ENCODE data around the gene CHAD. TPM values are rescaled to one million over a fixed set of nuclear protein-coding genes. Genes with fewer than 3 reads are reported as not detected.

Gene CHAD
- total and polyA plus RNA-seq, 2 of the 13 experiments (the other 11 are each of a cell fraction or from before 2014, with no cell fraction given), result 1.4 TPM; not detected in 1

DNA sequence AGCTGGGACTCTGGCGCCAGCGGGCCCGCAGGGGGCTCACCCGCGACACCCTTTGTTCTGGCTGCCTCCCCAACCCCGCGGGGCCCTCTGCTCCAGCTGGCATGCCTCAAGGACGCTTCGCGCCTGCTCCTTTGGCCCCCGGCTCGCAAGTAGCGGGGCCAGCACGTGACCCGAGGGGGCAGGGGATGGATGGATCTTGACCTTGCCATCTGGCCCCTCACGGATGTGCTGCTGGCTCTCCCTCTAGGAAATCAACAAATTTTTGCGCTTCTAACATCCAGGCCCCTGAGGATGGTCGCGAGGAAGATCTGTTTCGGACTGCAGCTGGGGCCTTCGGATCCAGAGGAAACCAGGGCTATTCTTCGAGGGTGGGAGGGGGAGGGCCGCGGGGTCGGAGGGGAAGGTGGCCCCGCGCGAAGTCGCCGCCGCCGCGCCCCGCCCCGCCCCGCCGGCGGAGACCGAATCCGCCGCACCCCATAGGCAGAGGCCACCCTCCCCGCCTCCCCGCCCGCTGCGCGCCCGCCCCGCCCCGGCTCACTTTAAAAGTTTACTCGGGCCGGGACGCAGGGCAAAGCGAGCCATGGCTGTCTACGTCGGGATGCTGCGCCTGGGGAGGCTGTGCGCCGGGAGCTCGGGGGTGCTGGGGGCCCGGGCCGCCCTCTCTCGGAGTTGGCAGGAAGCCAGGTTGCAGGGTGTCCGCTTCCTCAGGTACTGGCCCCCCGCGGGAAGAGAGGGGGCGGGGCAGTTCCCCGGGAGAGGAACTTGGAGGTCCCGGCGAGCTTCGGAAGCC is 42.8 kb downstream of the CHAD start, which contains the start of gene ACSF2 (continued):
- TF ChIP-seq EP300 (IDR thresholded peaks at IDR 0.05; ENCODE audit: low read depth in 2 of 2, low read length in 2 of 2) (0 out of 4 replicates have a peak, but pooled peaks of 1 of the 2 experiments have one; percentile 13), EP300 (CRISPR knock-in tag; IDR thresholded peaks at IDR 0.05; ENCODE audit: borderline replicate concordance) (0 out of 2 replicates have a peak, but pooled peaks have one; percentile 21), TOE1 (CRISPR knock-in tag; IDR thresholded peaks at IDR 0.05) (no peak), ELF3 (CRISPR knock-in tag; IDR thresholded peaks at IDR 0.05) (no peak), ZNF773 (CRISPR knock-in tag; IDR thresholded peaks at IDR 0.05; ENCODE audit: borderline replicate concordance) (no peak), TBX3 (IDR thresholded peaks at IDR 0.05; ENCODE audit: borderline replicate concordance) (no peak), NR1H2 (CRISPR knock-in tag; IDR thresholded peaks at IDR 0.05; ENCODE audit: borderline replicate concordance, low read depth) (no peak), CHCHD3 (CRISPR knock-in tag; IDR thresholded peaks at IDR 0.05) (no peak), SNAI1 (CRISPR knock-in tag; IDR thresholded peaks at IDR 0.05; ENCODE audit: borderline replicate concordance) (0 out of 2 replicates have a peak, but pooled peaks have one; percentile 59), PHF8 (CRISPR knock-in tag; IDR thresholded peaks at IDR 0.05) (peak; percentile 57; the same call in 1 of the 2 replicates), NFKBIZ (CRISPR knock-in tag; IDR thresholded peaks at IDR 0.05) (no peak), ZNF232 (CRISPR knock-in tag; IDR thresholded peaks at IDR 0.05; ENCODE audit: borderline replicate concordance) (no peak), FOXK1 (CRISPR knock-in tag; IDR thresholded peaks at IDR 0.05; ENCODE audit: borderline replicate concordance, low read depth) (peak; percentile 19; the same call in 1 of the 2 replicates), CCAR2 (optimal IDR thresholded peaks at IDR 0.05; ENCODE audit: low read depth, low read length) (no peak), KLF16 (CRISPR knock-in tag; IDR thresholded peaks at IDR 0.05) (peak in 1 of 2 experiments; percentile 70; a peak in 2 of 4 replicates), KDM5B (CRISPR knock-in tag; IDR thresholded peaks at IDR 0.05; ENCODE audit: borderline replicate concordance) (peak; percentile 74; the same call in 1 of the 2 replicates), PRPF4 (IDR thresholded peaks at IDR 0.05; ENCODE audit: low read depth, low read length, poor library complexity, severe bottlenecking) (no peak), SOX5 (CRISPR knock-in tag; IDR thresholded peaks at IDR 0.05; ENCODE audit: borderline replicate concordance) (peak; percentile 11), ZNF780A (CRISPR knock-in tag; IDR thresholded peaks at IDR 0.05) (no peak), RAD51 (IDR thresholded peaks at IDR 0.05; ENCODE audit: borderline replicate concordance) (no peak), ZNF205 (CRISPR knock-in tag; IDR thresholded peaks at IDR 0.05) (peak; percentile 42; the same call in 1 of the 2 replicates), KAT8 (CRISPR knock-in tag; IDR thresholded peaks at IDR 0.05) (peak; percentile 54), ZNF207 (IDR thresholded peaks at IDR 0.05; ENCODE audit: borderline replicate concordance) (no peak)
- TF ChIP-seq, protein P1, sequence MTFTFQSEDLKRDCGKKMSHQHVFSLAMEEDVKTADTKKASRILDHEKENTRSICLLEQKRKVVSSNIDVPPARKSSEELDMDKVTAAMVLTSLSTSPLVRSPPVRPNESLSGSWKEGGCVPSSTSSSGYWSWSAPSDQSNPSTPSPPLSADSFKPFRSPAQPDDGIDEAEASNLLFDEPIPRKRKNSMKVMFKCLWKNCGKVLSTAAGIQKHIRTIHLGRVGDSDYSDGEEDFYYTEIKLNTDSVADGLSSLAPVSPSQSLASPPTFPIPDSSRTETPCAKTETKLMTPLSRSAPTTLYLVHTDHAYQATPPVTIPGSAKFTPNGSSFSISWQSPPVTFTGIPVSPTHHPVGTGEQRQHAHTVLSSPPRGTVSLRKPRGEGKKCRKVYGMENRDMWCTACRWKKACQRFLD (CRISPR knock-in tag; IDR thresholded peaks at IDR 0.05; ENCODE audit: borderline replicate concordance), result no peak
- TF ChIP-seq, protein P2, sequence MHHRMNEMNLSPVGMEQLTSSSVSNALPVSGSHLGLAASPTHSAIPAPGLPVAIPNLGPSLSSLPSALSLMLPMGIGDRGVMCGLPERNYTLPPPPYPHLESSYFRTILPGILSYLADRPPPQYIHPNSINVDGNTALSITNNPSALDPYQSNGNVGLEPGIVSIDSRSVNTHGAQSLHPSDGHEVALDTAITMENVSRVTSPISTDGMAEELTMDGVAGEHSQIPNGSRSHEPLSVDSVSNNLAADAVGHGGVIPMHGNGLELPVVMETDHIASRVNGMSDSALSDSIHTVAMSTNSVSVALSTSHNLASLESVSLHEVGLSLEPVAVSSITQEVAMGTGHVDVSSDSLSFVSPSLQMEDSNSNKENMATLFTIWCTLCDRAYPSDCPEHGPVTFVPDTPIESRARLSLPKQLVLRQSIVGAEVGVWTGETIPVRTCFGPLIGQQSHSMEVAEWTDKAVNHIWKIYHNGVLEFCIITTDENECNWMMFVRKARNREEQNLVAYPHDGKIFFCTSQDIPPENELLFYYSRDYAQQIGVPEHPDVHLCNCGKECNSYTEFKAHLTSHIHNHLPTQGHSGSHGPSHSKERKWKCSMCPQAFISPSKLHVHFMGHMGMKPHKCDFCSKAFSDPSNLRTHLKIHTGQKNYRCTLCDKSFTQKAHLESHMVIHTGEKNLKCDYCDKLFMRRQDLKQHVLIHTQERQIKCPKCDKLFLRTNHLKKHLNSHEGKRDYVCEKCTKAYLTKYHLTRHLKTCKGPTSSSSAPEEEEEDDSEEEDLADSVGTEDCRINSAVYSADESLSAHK (CRISPR knock-in tag; IDR thresholded peaks at IDR 0.05; ENCODE audit: borderline replicate concordance), result no peak
- TF ChIP-seq, protein P3, sequence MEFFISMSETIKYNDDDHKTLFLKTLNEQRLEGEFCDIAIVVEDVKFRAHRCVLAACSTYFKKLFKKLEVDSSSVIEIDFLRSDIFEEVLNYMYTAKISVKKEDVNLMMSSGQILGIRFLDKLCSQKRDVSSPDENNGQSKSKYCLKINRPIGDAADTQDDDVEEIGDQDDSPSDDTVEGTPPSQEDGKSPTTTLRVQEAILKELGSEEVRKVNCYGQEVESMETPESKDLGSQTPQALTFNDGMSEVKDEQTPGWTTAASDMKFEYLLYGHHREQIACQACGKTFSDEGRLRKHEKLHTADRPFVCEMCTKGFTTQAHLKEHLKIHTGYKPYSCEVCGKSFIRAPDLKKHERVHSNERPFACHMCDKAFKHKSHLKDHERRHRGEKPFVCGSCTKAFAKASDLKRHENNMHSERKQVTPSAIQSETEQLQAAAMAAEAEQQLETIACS (CRISPR knock-in tag; IDR thresholded peaks at IDR 0.05), result no peak
